CD4-positive, alpha-beta T cell treated with Interleukin-15 for 4 hours (primary cell): ENCODE data around the gene TNFRSF1B.
A peak's percentile ranks its signal among the peaks of the same experiment; 100 is the strongest.
"Not testable (repeated sequence)": the region's sequence is repeated elsewhere in the genome, so short reads cannot be mapped to it uniquely, and the experiment has no call there.

ENCODE experiments used
- DNase-seq: peaks from one replicate; pipeline ENCODE4 v3.0.0-alpha.2; 2020; ENCODE audit warnings: low spot score

The TNFRSF1B gene

DNA sequence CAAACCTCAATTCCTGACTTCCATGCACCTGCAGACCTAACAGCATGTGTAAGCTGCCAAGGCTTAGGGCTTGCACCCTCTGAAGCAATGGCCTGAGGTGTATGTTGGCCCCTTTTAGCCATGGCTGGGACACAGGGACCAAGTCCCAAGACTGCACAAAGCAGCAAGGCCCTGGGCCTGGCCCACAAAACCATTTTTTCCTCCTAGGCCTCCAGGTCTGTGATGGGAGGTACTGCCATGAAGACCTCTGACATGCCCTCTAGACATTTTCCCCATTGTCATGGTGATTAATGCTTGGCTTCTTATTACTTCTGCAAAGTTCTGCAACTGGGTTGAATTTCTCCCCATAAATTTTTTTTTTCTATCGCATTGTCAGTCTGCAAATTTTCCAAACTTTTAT lies 55.9 kb downstream of the TNFRSF1B start:
- not testable (repeated sequence) for DNase-seq

- not testable (repeated sequence) for DNase-seq
These were observed 57.3 kb downstream of the TNFRSF1B start for GRCh38 chr1:12224092-12224491.

GRCh38 chr1:12228979-12229378 lies 62.2 kb downstream of the TNFRSF1B start:
- DNase-seq, result no peak

DNA sequence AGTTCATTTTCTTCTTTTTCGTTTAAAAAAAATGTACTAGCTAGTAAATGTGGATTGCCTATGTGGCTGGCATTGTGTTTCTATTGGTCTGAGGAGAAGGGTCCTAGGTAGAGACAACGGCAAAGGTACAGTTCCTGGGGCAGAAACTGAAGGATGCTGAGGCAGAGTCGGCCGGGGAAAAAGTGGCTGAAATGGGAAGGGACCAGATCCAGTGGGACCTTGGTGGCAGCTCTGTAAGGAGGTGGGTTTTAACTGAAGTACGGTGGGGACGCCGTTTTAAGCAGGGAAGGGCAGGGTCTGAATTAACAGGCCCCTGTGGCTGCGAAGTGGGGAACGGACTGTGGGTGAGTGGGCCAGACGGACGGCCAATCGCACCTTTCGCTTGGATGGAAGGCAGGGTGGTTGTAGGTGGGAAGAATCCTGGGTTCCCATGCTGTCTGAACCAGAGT lies 62.6 kb downstream of the TNFRSF1B start:
- DNase-seq, result no peak

GRCh38 chr1:12229835-12230548 lies 63.2 kb downstream of the TNFRSF1B start, which contains the start of gene VPS13D:
TSS of gene VPS13D (plus strand) at chr1:12230030. CDS start at chr1:12234267, 4,237 bp downstream.
- peak; percentile 83 for DNase-seq

DNA sequence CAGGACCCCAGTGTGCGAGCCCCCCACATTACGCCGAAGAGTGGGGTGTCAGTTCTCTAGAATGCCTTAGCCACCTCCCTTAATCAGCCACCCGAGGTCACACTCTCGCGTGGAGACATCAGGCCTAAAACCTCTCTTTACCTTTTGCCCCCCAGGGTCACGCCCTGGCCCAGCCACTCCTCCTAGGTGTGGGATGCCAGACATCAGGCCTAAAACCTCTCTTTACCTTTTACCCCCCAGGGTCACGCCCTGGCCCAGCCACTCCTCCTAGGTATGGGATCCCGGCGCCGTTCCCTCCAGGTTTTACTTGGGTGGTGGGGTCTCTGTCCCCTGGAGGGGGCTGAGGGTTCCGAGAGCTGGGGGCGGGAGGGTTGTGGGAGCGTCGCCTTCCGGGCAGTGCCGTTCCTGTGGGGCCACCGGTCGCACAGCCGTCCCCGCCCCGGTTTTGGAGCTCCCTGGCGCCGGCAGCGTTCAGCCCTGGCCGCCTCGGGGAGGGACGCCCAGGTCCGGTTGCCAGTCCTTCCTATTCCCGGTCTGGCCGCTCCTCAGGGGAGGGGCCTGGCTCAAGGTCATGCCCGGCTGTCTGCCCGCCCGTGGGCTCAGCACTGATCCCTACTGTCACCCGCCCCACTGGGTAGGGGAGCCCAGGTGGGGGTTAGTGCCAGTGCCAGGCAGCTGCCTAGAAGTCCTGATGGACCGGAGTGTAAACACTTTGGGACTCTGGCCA lies 63.9 kb downstream of the TNFRSF1B start:
- no peak for DNase-seq

DNA sequence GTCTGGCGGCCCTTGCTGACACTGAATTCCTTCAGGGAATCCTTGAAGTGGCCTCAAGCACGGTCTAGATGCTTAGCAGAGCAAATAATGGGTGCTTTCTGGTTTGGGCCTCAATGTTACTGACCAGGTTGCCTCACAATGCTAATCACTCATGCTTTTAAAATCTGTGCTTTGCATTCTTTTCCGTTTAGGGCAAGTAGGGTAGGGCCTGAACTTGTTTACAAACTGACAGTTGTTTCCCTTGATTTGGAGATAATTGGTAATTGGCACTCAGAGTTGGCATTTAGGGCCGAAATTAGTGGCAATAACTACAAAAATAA lies 64.4 kb downstream of the TNFRSF1B start:
- DNase-seq, result no peak

DNA sequence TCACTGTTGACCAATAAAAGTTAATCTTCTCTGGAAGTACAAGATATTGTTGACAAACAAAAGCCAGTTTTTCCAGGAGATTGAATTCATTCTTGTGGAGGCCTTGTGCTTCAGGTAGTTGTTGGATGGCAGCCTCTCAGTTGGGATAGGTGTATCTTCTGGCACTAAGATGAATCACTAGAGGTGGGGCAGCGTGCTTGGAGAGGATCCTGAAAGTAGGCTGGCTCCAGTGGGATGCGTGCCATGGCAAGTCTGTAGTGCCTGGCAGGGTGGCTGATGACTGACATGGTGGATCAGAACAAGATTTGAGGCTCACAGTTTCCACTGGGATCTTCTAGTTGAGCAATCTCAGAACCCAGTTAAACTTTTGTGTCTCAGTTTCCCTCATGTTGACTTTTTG lies 65.4 kb downstream of the TNFRSF1B start:
- no peak for DNase-seq

GRCh38 chr1:12244078-12244477 lies 77.3 kb downstream of the TNFRSF1B start:
- peak; percentile 7 for DNase-seq

- no peak for DNase-seq
These were observed 77.8 kb downstream of the TNFRSF1B start for GRCh38 chr1:12244585-12244984.

- no peak for DNase-seq
These were observed 78.3 kb downstream of the TNFRSF1B start for GRCh38 chr1:12245116-12245515.

DNA sequence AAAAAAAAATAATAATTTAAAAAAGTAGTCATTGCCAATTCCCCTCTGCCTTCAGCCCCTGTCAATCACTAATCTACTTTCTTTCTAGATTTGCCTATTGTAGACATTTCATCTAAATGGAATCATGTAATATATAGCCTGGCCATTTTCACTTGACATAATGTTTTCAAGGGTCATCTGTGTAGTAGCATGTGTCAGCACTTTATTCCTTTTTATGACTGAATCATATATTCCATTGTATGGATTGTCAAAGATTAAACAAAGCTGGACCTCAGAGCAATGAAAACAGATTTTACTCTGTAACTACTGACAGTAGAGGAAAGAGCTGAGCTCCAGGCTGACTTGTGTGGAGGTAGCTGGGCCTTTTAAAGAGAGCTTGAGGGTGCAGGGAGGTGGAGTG lies 78.9 kb downstream of the TNFRSF1B start:
- no peak for DNase-seq

- DNase-seq, result no peak
These were observed 79.8 kb downstream of the TNFRSF1B start for GRCh38 chr1:12246584-12246983.

GRCh38 chr1:12249181-12249580 lies 82.4 kb downstream of the TNFRSF1B start:
- DNase-seq, result no peak

GRCh38 chr1:12249748-12250147 lies 83.0 kb downstream of the TNFRSF1B start:
- DNase-seq, result no peak

- no peak for DNase-seq
These were observed 84.7 kb downstream of the TNFRSF1B start for GRCh38 chr1:12251442-12251841.

DNA sequence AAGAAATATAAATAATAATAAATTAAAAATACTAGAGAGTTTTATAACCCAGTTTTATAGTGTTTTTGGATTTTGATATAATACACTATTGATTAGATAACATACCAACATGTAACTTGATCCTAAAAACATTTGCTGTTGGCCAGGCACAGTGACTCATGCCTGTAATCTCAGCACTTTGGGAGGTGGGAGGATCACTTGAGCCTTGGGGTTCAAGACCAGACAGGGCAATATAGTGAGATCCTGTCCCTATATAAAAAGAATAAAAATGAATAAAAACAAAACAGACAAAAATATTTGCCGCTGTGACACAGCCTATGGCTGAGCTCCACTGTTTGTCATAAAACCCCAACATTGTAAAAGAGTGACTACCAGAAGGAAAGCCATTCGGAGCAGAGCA lies 89.1 kb downstream of the TNFRSF1B start:
- no peak for DNase-seq

DNA sequence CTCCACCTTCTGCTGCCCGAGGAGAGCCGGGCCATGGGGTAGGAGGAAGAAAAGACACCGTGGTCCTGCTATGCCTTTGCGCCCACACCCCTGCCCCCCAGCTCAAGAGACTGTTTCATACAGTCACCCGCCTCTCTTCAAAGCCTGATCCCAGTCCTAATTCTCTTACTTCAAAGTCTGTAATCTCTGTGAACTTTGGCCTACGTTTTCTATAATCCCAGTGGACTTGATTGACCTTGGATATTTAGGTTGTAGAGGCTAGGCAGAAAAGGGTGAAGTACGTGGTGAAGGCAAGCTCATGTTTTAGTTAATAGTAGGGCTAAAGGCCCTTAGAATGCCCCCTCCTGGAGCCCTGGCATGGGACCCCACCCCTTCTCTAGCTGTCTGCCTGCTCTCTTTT lies 91.5 kb downstream of the TNFRSF1B start:
- no peak for DNase-seq
